Urinary bladder (tissue), 2 donors: ENCODE data around the gene B4GALNT2. TPM values are rescaled to one million over a fixed set of nuclear protein-coding genes. Genes with fewer than 3 reads are reported as not detected.

Experiments used
- polyA plus RNA-seq: library from polyadenylated mRNA; stranded (reverse); fragments of 200-250 nt; gene quantifications from one replicate; pipeline ENCODE4 v1.2.3, GENCODE V29; 2013
- total RNA-seq: library from RNA; depleted of rRNA; stranded (reverse); fragments of >200 nt; gene quantifications from one replicate; pipeline ENCODE4 v1.2.3, GENCODE V29; 2014
- donor health status: healthy.

B4GALNT2 gene
- total and polyA plus RNA-seq, 2 donors = not detected

Other genes with a start within 250 kb of the B4GALNT2 start
- 37.1 TPM for gene ATP5MC1, start 240.0 kb upstream of the B4GALNT2 start, total RNA-seq
- 233 TPM for gene ATP5MC1, start 240.0 kb upstream of the B4GALNT2 start, polyA plus RNA-seq
- 42.0 TPM for gene UBE2Z, start 224.4 kb upstream of the B4GALNT2 start, total RNA-seq
- 56.3 TPM for gene UBE2Z, start 224.4 kb upstream of the B4GALNT2 start, polyA plus RNA-seq
- gene SNF8, start 187.9 kb upstream of the B4GALNT2 start, total RNA-seq = 31.7 TPM
- 126 TPM for gene SNF8, start 187.9 kb upstream of the B4GALNT2 start, polyA plus RNA-seq
- not detected for gene GIP, start 164.2 kb upstream of the B4GALNT2 start, total RNA-seq
- not detected for gene GIP, start 164.2 kb upstream of the B4GALNT2 start, polyA plus RNA-seq
- 2.9 TPM for gene IGF2BP1, start 135.4 kb upstream of the B4GALNT2 start, total RNA-seq
- gene IGF2BP1, start 135.4 kb upstream of the B4GALNT2 start, polyA plus RNA-seq = 0.03 TPM
- gene GNGT2, start 77.8 kb downstream of the B4GALNT2 start, total RNA-seq = 0.42 TPM
- gene GNGT2, start 77.8 kb downstream of the B4GALNT2 start, polyA plus RNA-seq = 4.7 TPM
- gene ABI3, start 77.9 kb downstream of the B4GALNT2 start, total RNA-seq = 3.0 TPM
- gene ABI3, start 77.9 kb downstream of the B4GALNT2 start, polyA plus RNA-seq = 11.7 TPM
- 2.0 TPM for gene PHOSPHO1, start 98.0 kb downstream of the B4GALNT2 start, total RNA-seq
- 0.75 TPM for gene PHOSPHO1, start 98.0 kb downstream of the B4GALNT2 start, polyA plus RNA-seq
- gene ZNF652, start 229.5 kb downstream of the B4GALNT2 start, total RNA-seq = 47.5 TPM
- 12.8 TPM for gene ZNF652, start 229.5 kb downstream of the B4GALNT2 start, polyA plus RNA-seq